ENCODE data around the gene USB1. TPM values are rescaled to one million over a fixed set of nuclear protein-coding genes. Genes with fewer than 3 reads are reported as not detected.
"Not testable (repeated sequence)": the region's sequence is repeated elsewhere in the genome, so short reads cannot be mapped to it uniquely, and the experiment has no call there.

The USB1 gene
- total RNA-seq, 1 donor from 2014 or later = 44.2 TPM

- no peaks in the 10 kb centered on the region for H3K27me3 ChIP-seq
- TF ChIP-seq CTCF (IDR thresholded peaks at IDR 0.05) (no peak), POLR2AphosphoS5 (IDR thresholded peaks at IDR 0.05; ENCODE audit: insufficient read depth in 1 of 2, low read depth in 1 of 2) (no peak), POLR2A (IDR thresholded peaks at IDR 0.05) (no peak)
- H3K36me3 ChIP-seq = no peaks in the 10 kb centered on the region
- no peaks in the 10 kb centered on the region for H3K9me3 ChIP-seq
- no peaks in the 10 kb centered on the region for H3K4me1 ChIP-seq
- intact Hi-C loops (cut with DNase I) = no loop called here
- DNase-seq (ENCODE audit: extremely low spot score in 2 of 2) = no peak
- no peak overlapping the region for H3K4me3 ChIP-seq
- no peak overlapping the region for H3K27ac ChIP-seq
Measured at GRCh38 chr16:57976331-57976796, 24.8 kb upstream of the USB1 start.

- DNase-seq (ENCODE audit: extremely low spot score in 2 of 2) = no peak
- TF ChIP-seq CTCF (IDR thresholded peaks at IDR 0.05) = no peak
Measured at GRCh38 chr16:57977418-57978069, 23.7 kb upstream of the USB1 start.

GRCh38 chr16:57978070-57978465 lies 23.1 kb upstream of the USB1 start:
- H3K36me3 ChIP-seq; H3K27me3 ChIP-seq; H3K9me3 ChIP-seq; H3K27ac ChIP-seq; DNase-seq (ENCODE audit: extremely low spot score in 2 of 2); H3K4me3 ChIP-seq; H3K4me1 ChIP-seq; intact Hi-C loops (cut with DNase I): not testable (repeated sequence)

More at GRCh38 chr16:57977418-57978069, 23.7 kb upstream of the USB1 start:
- intact Hi-C loops (cut with DNase I) = no loop called here
- Histone ChIP-seq H3K36me3 (no peaks in the 10 kb centered on the region), H3K9me3 (no peaks in the 10 kb centered on the region), H3K4me1 (no peaks in the 10 kb centered on the region), H3K4me3 (no peak overlapping the region), H3K27me3 (no peaks in the 10 kb centered on the region), H3K27ac (no peak overlapping the region)

GRCh38 chr16:57979006-57979585 lies 22.1 kb upstream of the USB1 start:
- TF ChIP-seq CTCF (IDR thresholded peaks at IDR 0.05) = no peak
- no peak for TF ChIP-seq POLR2AphosphoS5 (IDR thresholded peaks at IDR 0.05; ENCODE audit: insufficient read depth in 1 of 2, low read depth in 1 of 2)
- no peak for TF ChIP-seq POLR2A (IDR thresholded peaks at IDR 0.05)
- Histone ChIP-seq H3K9me3 (no peaks in the 10 kb centered on the region), H3K27me3 (no peaks in the 10 kb centered on the region), H3K4me3 (no peak overlapping the region), H3K4me1 (peaks cover 1% of the 10 kb centered on the region), H3K27ac (no peak overlapping the region), H3K36me3 (no peaks in the 10 kb centered on the region)
- intact Hi-C loops (cut with DNase I) = no loop called here
- DNase-seq (ENCODE audit: extremely low spot score in 2 of 2) = no peak

- H3K36me3 ChIP-seq = no peaks in the 10 kb centered on the region
- H3K27ac ChIP-seq = no peak overlapping the region
- peaks cover 17% of the 10 kb centered on the region for H3K4me1 ChIP-seq
- H3K27me3 ChIP-seq = no peaks in the 10 kb centered on the region
- H3K9me3 ChIP-seq = no peaks in the 10 kb centered on the region
- no peak for TF ChIP-seq POLR2AphosphoS5 (IDR thresholded peaks at IDR 0.05; ENCODE audit: insufficient read depth in 1 of 2, low read depth in 1 of 2)
- no peak for TF ChIP-seq POLR2A (IDR thresholded peaks at IDR 0.05)
- no peak for TF ChIP-seq CTCF (IDR thresholded peaks at IDR 0.05)
- no peak overlapping the region for H3K4me3 ChIP-seq
- DNase-seq (ENCODE audit: extremely low spot score in 2 of 2) = no peak
- intact Hi-C loops (cut with DNase I) = no loop called here
Measured at GRCh38 chr16:57981636-57982035, 19.6 kb upstream of the USB1 start.

Measured in vagina (tissue), 2 donors.